Neural cell (in vitro differentiated cells): Measurements from ENCODE around the gene FAM193B. TPM values are rescaled to one million over a fixed set of nuclear protein-coding genes. Genes with fewer than 3 reads are reported as not detected.

Experiments used
- H2AFZ ChIP-seq: fragments of 200-600, 300-800 bp; sonication (generic), shearing (Covaris generic); 2 replicates; pipeline ENCODE4 v1.6.0; 2014; ENCODE audit warnings: low read depth, mild to moderate bottlenecking, antibody characterized with exemption, low read length, moderate library complexity
- H3F3A ChIP-seq: fragments of 200-600 bp; shearing (Covaris generic); 2 replicates; pipeline ENCODE4 v1.6.1; 2016; ENCODE audit warnings: mild to moderate bottlenecking, moderate library complexity, mixed read lengths, antibody characterized with exemption, low read length; ENCODE audit not compliant: insufficient read depth, poor library complexity, severe bottlenecking
- H3K27ac ChIP-seq: fragments of 200-600, 300-800 bp; sonication (generic), shearing (Covaris generic); 2 replicates; pipeline ENCODE4 v1.5.1; 2014; ENCODE audit warnings: mild to moderate bottlenecking, low read length, moderate library complexity
- H3K27me3 ChIP-seq: fragments of 300-800, 200-600 bp; sonication (generic), shearing (Covaris generic); 2 replicates; pipeline ENCODE4 v1.6.0; 2014; ENCODE audit warnings: mild to moderate bottlenecking, low read depth, low read length, moderate library complexity; ENCODE audit not compliant: insufficient read depth
- H3K36me3 ChIP-seq: fragments of 300-800, 200-600 bp; sonication (generic), shearing (Covaris generic); 2 replicates; pipeline ENCODE4 v1.5.1; 2014; ENCODE audit warnings: mild to moderate bottlenecking, antibody characterized with exemption, low read length, moderate library complexity; ENCODE audit not compliant: insufficient read depth
- H3K4me2 ChIP-seq: fragments of 300-800, 200-600 bp; sonication (generic), shearing (Covaris generic); 2 replicates; pipeline ENCODE4 v1.6.0; 2014; ENCODE audit warnings: mild to moderate bottlenecking, low read length
- H3K4me3 ChIP-seq: fragments of 300-800, 200-600 bp; sonication (generic), shearing (Covaris generic); 2 replicates; pipeline ENCODE4 v1.5.1; 2014; ENCODE audit warnings: mild to moderate bottlenecking, low read length, moderate library complexity
- H3K79me2 ChIP-seq: fragments of 200-600 bp; shearing (Covaris generic); replicated peaks from 2 replicates; pipeline ENCODE4 v1.6.0; 2014; ENCODE audit warnings: mild to moderate bottlenecking, low read length, moderate library complexity; ENCODE audit not compliant: insufficient read depth
- H3K9ac ChIP-seq: fragments of 300-800, 200-600 bp; sonication (generic), shearing (Covaris generic); 2 replicates; pipeline ENCODE4 v1.6.1; 2016; ENCODE audit warnings: mild to moderate bottlenecking, low read length, mixed read lengths
- H3K9me2 ChIP-seq: fragments of 200-600 bp; shearing (Covaris generic); 2 replicates; pipeline ENCODE4 v1.6.1; 2016; ENCODE audit warnings: mild to moderate bottlenecking, low read length, mixed read lengths; ENCODE audit not compliant: insufficient read depth
- H3K9me3 ChIP-seq: fragments of 200-600, 300-800 bp; sonication (generic), shearing (Covaris generic); 2 replicates; pipeline ENCODE4 v1.6.1; 2016; ENCODE audit warnings: mild to moderate bottlenecking, mixed run types, low read length, moderate library complexity, mixed read lengths
- H4K20me1 ChIP-seq: fragments of 200-600 bp; shearing (Covaris generic); 2 replicates; pipeline ENCODE4 v1.6.1; 2016; ENCODE audit warnings: mild to moderate bottlenecking, mixed run types; ENCODE audit not compliant: insufficient read depth
- CTCF ChIP-seq: fragments of 450-650 bp; IDR thresholded peaks from 2 replicates; pipeline ENCODE4 v1.5.1; 2014; ENCODE audit warnings: antibody characterized with exemption, mild to moderate bottlenecking, moderate library complexity; ENCODE audit not compliant: poor library complexity, severe bottlenecking
- EZH2 ChIP-seq: fragments of 200-600, 300-800 bp; shearing (Covaris generic), sonication (generic); IDR thresholded peaks from 2 replicates; pipeline ENCODE4 v1.6.1; 2014; ENCODE audit warnings: antibody characterized with exemption, low read length, borderline replicate concordance, mild to moderate bottlenecking; ENCODE audit not compliant: insufficient read depth, poor library complexity, severe bottlenecking
- MXI1 ChIP-seq: fragments of 450-650 bp; conservative IDR thresholded peaks from 2 replicates; pipeline ENCODE4 v1.6.1; 2014; ENCODE audit warnings: antibody characterized with exemption, mild to moderate bottlenecking; ENCODE audit not compliant: poor library complexity, severe bottlenecking
- POLR2AphosphoS5 ChIP-seq: IDR thresholded peaks from 2 replicates; pipeline ENCODE4 v1.6.1; 2012
- RAD21 ChIP-seq: fragments of 450-650 bp; conservative IDR thresholded peaks from 2 replicates; pipeline ENCODE4 v1.6.1; 2014; ENCODE audit warnings: antibody characterized with exemption, mild to moderate bottlenecking, moderate library complexity
- SMC3 ChIP-seq: fragments of 450-650 bp; conservative IDR thresholded peaks from 2 replicates; pipeline ENCODE4 v1.6.1; 2014; ENCODE audit warnings: antibody characterized with exemption, mild to moderate bottlenecking, moderate library complexity; ENCODE audit not compliant: poor library complexity
- TAF1 ChIP-seq: IDR thresholded peaks from 2 replicates; pipeline ENCODE4 v1.6.1; 2012; ENCODE audit warnings: low read depth
- polyA plus RNA-seq: library from polyadenylated mRNA; depleted of rRNA; stranded (reverse); fragments of >200 nt; gene quantifications from 2 replicates; pipeline ENCODE4 v1.2.3, GENCODE V29; 2014
- TF ChIP-seq, protein P1 (sequence below): IDR thresholded peaks from 2 replicates; pipeline ENCODE4 v1.6.1; 2012; ENCODE audit warnings: borderline replicate concordance

FAM193B gene
- polyA plus RNA-seq, 1 donor from 2014 or later = 79.2 TPM

DNA sequence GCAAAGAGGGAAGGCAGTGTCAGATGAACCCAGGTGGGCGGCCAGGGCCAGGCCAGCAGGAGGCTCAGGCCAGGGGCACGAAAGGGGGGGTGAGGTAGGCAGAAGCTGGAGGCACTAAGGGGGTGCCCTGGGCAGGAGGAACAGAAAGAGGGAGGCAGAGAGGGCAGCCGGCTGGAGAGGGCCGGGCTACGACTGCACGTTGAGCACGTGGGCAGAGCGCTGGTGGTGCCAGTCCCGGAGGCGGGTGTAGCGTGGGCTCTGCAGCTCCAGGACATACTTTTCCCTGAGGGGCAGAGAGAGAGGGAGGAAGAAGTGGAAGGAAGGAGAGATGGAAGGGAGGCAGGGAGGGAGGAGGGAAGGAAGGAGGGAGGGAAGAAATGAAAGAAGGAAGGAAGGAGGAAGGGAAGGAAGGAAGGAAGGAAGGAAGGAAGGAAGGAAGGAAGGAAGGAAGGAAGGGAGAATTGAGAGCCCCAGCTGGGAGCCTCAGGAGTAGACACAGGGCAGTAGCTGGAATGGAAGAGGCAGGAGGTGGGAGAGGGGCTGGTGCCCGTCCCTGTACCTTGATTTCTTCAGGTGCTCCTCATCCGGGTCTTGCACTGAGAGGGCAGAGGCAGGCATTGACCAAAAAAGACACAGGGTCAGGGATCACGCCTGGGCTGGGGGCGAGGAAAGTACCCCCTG is 63.9 kb downstream of the FAM193B start:
- Histone ChIP-seq H3K36me3 (no peaks in the 10 kb centered on the region), H2AFZ (no peak overlapping the region), H3K9me2 (no peaks in the 10 kb centered on the region), H3F3A (no peaks in the 10 kb centered on the region), H3K27me3 (no peaks in the 10 kb centered on the region), H3K27ac (no peak overlapping the region), H3K9me3 (no peaks in the 10 kb centered on the region), H3K4me3 (no peak overlapping the region), H3K9ac (no peak overlapping the region), H3K4me2 (no peak overlapping the region), H3K79me2 (peaks cover under 1% of the 10 kb centered on the region), H4K20me1 (no peaks in the 10 kb centered on the region)
- TF ChIP-seq, protein P1, sequence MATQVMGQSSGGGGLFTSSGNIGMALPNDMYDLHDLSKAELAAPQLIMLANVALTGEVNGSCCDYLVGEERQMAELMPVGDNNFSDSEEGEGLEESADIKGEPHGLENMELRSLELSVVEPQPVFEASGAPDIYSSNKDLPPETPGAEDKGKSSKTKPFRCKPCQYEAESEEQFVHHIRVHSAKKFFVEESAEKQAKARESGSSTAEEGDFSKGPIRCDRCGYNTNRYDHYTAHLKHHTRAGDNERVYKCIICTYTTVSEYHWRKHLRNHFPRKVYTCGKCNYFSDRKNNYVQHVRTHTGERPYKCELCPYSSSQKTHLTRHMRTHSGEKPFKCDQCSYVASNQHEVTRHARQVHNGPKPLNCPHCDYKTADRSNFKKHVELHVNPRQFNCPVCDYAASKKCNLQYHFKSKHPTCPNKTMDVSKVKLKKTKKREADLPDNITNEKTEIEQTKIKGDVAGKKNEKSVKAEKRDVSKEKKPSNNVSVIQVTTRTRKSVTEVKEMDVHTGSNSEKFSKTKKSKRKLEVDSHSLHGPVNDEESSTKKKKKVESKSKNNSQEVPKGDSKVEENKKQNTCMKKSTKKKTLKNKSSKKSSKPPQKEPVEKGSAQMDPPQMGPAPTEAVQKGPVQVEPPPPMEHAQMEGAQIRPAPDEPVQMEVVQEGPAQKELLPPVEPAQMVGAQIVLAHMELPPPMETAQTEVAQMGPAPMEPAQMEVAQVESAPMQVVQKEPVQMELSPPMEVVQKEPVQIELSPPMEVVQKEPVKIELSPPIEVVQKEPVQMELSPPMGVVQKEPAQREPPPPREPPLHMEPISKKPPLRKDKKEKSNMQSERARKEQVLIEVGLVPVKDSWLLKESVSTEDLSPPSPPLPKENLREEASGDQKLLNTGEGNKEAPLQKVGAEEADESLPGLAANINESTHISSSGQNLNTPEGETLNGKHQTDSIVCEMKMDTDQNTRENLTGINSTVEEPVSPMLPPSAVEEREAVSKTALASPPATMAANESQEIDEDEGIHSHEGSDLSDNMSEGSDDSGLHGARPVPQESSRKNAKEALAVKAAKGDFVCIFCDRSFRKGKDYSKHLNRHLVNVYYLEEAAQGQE = no peak
- TF ChIP-seq SMC3 = no peak
- no peak for TF ChIP-seq EZH2
- no peak for TF ChIP-seq RAD21
- no peak for TF ChIP-seq MXI1
- no peak for TF ChIP-seq TAF1
- no peak for TF ChIP-seq CTCF
- TF ChIP-seq POLR2AphosphoS5 = no peak

DNA sequence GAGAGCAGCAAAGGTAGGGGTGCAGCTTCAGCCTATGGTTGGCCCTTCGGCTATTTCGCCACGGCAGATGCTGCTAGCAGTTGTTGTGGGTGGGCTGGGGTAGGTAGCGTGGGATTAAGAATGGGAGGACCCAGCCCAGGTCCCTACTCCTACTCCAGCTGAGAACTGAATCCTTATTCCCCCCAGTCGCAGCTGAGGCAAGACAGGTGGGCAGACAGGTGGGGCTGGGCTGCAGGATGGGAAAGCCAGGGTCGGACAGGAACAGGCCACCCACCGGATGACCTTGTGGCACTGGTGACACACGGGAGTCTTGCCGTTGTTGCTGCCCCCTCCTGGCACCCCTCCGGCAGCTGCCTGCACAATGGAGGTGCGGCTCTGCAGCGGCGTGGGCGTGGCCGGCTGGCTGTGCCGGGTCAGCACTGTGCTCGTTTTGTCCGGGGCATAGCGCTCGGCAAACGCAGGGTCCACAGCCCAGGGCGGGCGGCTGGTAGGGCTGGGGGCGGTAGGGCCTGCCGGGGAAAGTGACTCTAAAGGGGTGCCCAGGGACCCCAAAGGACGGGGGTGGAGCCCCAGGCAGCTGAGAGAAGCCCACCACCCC is 65.1 kb downstream of the FAM193B start:
- Histone ChIP-seq H4K20me1 (no peaks in the 10 kb centered on the region), H3K36me3 (no peaks in the 10 kb centered on the region), H3K27me3 (no peaks in the 10 kb centered on the region)

More for the DNA sequence above, 65.1 kb downstream of the FAM193B start:
- Histone ChIP-seq H3F3A (no peaks in the 10 kb centered on the region), H3K9ac (no peak overlapping the region), H3K27ac (no peak overlapping the region), H3K4me3 (no peak overlapping the region), H3K9me2 (no peaks in the 10 kb centered on the region), H2AFZ (no peak overlapping the region), H3K4me2 (no peak overlapping the region), H3K9me3 (no peaks in the 10 kb centered on the region), H3K79me2 (no peaks in the 10 kb centered on the region)
- TF ChIP-seq SMC3 = no peak
- no peak for TF ChIP-seq RAD21
- TF ChIP-seq TAF1 = no peak
- no peak for TF ChIP-seq CTCF
- TF ChIP-seq MXI1 = no peak
- TF ChIP-seq POLR2AphosphoS5 = no peak
